ENCODE results near the gene TWF2.

TWF2 gene

DNA sequence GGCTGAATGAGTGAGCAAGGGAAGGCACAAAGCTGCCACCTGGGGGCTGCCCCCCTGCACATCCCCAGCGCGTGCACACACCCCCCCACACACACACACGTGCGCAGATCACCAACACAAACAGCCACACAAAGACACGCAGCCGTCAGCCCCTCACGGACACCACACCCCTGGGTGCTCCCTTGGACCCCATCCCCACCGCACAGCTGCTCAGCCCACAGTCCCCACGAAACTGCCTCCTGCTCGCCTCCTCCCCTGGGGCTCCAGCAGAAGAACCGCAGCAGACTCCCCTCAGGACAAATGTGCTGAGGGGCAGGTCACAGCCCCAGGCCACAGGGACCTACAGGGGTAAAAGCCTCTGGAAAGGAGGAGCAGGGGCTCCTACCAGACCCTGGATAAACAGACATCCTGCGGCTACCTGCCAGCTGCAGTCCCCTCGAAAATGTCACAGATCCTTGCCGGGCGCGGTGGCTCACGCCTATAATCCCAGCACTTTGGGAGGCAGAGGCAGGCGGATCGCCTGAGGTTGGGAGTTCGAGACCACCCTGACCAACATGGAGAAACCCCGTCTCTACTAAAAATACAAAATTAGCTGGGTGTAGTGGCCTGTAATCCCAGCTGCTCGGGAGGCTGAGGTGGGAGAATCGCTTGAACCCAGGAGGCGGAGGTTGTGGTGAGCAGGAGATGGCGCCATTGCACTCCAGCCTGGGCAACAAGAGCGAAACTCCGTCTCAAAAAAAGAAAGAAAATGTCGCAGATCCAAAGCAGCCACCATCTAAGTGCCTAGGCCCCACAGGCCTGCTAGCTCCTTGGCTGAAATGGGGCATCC, 6.5 kb downstream of the TWF2 start:
- TF ChIP-seq, protein P1, sequence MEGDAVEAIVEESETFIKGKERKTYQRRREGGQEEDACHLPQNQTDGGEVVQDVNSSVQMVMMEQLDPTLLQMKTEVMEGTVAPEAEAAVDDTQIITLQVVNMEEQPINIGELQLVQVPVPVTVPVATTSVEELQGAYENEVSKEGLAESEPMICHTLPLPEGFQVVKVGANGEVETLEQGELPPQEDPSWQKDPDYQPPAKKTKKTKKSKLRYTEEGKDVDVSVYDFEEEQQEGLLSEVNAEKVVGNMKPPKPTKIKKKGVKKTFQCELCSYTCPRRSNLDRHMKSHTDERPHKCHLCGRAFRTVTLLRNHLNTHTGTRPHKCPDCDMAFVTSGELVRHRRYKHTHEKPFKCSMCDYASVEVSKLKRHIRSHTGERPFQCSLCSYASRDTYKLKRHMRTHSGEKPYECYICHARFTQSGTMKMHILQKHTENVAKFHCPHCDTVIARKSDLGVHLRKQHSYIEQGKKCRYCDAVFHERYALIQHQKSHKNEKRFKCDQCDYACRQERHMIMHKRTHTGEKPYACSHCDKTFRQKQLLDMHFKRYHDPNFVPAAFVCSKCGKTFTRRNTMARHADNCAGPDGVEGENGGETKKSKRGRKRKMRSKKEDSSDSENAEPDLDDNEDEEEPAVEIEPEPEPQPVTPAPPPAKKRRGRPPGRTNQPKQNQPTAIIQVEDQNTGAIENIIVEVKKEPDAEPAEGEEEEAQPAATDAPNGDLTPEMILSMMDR (IDR thresholded peaks at IDR 0.05; ENCODE audit: low read depth, low read length, missing control alignments), result peak; percentile 17
- no peak for DNase-seq (ENCODE audit: extremely low read depth, low read depth)
- no peak overlapping the region for H3K4me3 ChIP-seq (replicated peaks; ENCODE audit: low read depth, low read length)

DNA sequence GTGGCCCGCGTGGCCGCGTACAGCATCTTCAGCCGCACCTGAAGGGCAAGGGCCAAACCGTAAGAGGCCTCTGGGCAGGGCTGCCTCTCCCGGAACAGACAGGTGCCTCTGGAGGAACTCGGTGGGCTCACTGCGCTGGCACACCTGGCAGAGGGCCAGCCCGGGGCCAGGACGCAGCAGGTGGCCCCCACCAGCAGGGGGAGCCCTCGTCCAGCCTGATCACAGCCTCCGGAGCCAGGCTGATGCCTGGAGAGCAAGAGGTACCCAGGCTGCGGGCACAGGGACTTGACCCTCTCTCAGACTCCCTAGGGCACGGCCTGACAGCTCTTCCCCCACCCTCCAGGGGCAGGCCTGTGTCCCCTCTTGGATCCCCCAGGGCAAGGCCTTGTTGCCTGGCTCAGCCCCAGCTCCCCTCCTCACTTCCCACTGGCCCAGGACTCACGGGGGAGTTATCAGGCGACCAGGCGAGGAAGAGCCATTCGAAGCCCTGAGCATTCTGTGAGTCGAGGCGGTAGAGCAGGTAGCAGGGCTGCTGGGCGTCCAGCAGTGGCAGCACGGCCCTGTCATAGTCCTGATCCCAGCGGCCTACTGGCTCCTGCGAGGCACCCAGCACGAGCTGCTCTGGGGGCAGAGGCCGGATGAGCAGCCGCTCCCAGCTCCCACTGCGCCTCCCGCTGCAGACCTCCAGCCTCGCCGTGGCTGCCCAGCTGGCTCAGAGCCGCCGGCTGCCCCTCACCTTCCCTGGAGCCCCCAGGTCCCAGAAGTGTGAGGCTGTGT, 7.3 kb downstream of the TWF2 start:
- H3K4me3 ChIP-seq (replicated peaks; ENCODE audit: low read depth, low read length), result no peak overlapping the region
- TF ChIP-seq, protein P1 (IDR thresholded peaks at IDR 0.05; ENCODE audit: low read depth, low read length, missing control alignments), result peak; percentile 93
- no peak for DNase-seq (ENCODE audit: extremely low read depth, low read depth)

DNA sequence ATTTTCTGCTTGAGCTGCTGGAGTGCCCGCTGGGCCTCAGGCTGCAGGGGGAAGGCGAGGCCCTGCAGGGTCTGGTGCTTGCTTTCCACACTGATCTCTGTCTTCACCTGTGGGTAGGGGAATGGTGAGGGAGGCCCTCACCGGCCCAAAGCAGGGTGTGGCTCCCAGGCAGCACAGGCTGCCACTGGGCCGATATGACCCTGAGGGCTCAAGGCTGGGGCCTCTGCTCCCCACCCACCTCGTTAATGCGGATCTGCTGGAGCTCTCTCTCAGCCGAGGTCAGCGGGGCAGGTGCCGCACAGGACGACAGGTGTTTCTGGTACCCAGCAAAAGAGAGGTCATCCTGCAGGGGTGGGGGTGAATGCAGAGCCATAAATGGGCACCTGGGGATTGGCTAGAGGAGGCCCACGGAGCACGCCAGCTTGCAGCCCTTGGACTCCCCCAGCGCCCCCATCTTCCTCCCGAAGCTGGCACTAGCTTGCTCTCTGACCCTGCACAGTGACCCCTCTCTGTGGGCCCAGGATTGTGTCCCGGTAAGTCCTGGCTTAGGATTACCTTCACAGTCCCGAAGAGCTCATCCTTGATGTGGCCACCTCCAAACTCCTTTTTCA, 8.0 kb downstream of the TWF2 start:
- TF ChIP-seq, protein P1 (IDR thresholded peaks at IDR 0.05; ENCODE audit: low read depth, low read length, missing control alignments), result no peak
- DNase-seq (ENCODE audit: extremely low read depth, low read depth), result no peak
- no peak overlapping the region for H3K4me3 ChIP-seq (replicated peaks; ENCODE audit: low read depth, low read length)

DNA sequence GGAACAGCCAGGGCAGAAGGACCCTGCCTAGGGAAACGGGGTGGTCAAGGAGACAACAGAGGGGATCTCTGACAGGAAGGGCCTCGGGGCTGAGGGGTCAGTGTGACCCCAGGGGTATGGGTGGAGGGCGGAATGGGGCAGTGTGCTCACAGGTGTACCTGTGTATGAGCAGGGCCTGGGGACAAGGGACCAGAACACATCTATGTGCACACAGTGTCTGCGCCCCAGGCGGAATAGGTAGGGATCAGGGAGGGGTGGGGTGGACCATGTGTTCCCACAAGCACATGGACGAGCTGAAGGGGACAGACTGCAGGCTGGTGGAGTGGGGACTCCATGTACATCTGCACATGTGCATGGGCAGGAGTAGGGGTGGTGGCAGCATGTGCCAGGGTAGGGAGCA, 8.5 kb downstream of the TWF2 start:
- no peak overlapping the region for H3K4me3 ChIP-seq (replicated peaks; ENCODE audit: low read depth, low read length)
- DNase-seq (ENCODE audit: extremely low read depth, low read depth), result no peak
- TF ChIP-seq, protein P1 (IDR thresholded peaks at IDR 0.05; ENCODE audit: low read depth, low read length, missing control alignments), result no peak

DNA sequence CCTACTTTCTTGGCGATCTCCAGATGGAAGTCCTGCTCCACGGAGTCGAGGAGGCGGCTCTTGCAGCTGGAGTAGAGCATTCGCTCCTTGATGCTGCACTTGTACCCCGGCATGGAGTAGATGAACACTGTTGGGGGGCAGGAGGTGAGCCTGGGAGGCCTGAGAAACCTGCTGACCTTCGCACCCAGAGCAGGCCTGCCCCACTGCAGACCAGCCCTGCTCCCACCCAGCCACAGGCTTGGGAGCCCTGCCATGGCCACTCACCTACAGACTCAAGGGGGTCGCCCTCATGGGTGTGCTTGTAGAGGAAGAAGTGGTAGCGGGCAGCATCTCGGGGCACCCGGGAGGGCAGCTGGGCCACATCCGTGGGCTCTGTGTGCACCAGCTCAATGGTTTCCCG, 9.3 kb downstream of the TWF2 start:
- H3K4me3 ChIP-seq (replicated peaks; ENCODE audit: low read depth, low read length), result no peak overlapping the region
- no peak for DNase-seq (ENCODE audit: extremely low read depth, low read depth)
- TF ChIP-seq, protein P1 (IDR thresholded peaks at IDR 0.05; ENCODE audit: low read depth, low read length, missing control alignments), result no peak

DNA sequence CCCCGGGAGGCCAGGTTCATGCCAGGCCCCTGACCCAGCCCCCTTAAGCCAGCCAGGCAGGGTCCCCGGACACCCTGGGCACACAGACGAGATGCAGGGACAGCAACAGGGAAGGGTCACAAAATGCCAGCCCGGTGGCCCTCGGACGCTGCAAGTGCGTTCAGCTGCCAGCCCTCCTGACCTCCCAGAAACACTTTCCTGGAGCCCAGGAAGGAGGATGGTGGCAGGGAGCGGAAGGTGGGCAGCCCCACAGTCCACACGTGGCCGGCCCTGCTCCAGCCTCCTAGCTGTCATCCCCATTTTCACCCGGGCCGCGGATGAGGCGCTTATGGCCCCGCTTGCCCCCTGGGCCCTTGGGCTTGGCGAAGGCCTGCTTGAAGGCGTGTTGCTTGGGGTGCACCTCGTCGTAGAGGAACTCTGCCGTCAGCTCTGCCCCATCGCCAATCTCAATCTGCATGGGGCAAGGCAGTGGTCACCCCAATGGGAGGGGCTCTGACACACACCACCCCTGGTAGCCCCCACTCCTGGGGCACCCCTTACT, 10.1 kb downstream of the TWF2 start:
- H3K4me3 ChIP-seq (replicated peaks; ENCODE audit: low read depth, low read length), result no peak overlapping the region
- TF ChIP-seq, protein P1 (IDR thresholded peaks at IDR 0.05; ENCODE audit: low read depth, low read length, missing control alignments), result no peak
- no peak for DNase-seq (ENCODE audit: extremely low read depth, low read depth)

Data from HFF-Myc (cell line).